GM23248 (cell line): ENCODE data around the gene FBXW7.

Experiments
- EZH2 ChIP-seq: fragments of 200-600 bp; sonication (generic); IDR thresholded peaks from 2 replicates; pipeline ENCODE4 v1.6.1; 2018; ENCODE audit warnings: antibody characterized with exemption, mild to moderate bottlenecking; ENCODE audit not compliant: insufficient read depth, poor library complexity, severe bottlenecking
- EZH2phosphoT487 ChIP-seq: fragments of 200-600 bp; sonication (generic); IDR thresholded peaks from 2 replicates; pipeline ENCODE4 v1.6.1; 2018; ENCODE audit warnings: antibody characterized with exemption, moderate library complexity, mild to moderate bottlenecking, low read depth; ENCODE audit not compliant: insufficient read depth

- TF ChIP-seq EZH2, result no peak
- no peak for TF ChIP-seq EZH2phosphoT487
Measured at GRCh38 chr4:152499344-152499743, 36.5 kb downstream of the FBXW7 start.
